ENCODE results near the gene PLEK.
"Not testable (repeated sequence)": the region's sequence is repeated elsewhere in the genome, so short reads cannot be mapped to it uniquely, and the experiment has no call there.

The PLEK gene

DNA sequence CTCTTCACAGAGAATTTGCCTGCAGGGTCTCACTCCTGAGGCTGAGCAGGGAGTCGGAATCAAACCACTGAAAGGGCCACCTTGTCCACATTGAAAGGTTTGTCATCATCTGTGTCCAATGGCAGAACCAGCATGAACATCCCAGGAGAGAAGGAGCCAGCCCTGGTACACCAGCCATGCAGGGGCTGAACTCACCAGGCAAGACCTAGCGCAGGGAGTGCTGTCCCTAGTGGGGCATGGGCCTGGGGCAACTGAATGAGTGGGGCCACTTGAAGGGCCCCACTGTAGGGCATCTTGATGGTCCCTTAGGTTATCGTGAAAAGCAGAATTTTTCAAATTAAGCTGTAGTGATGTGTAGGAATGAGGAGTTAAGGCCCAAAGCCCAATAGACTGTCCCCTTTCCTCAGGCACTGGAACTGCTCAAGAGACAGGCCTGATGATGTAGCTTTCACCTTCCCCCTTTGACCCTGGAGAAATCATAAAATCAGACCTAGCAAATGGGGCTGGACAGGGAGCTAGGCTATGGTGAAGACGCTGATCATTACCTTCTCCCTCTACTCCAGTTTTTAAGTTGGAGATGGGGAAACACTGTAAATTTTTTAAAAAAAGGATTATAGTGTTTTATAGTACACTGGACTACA, 8.4 kb upstream of the PLEK start:
- no peak for DNase-seq

DNA sequence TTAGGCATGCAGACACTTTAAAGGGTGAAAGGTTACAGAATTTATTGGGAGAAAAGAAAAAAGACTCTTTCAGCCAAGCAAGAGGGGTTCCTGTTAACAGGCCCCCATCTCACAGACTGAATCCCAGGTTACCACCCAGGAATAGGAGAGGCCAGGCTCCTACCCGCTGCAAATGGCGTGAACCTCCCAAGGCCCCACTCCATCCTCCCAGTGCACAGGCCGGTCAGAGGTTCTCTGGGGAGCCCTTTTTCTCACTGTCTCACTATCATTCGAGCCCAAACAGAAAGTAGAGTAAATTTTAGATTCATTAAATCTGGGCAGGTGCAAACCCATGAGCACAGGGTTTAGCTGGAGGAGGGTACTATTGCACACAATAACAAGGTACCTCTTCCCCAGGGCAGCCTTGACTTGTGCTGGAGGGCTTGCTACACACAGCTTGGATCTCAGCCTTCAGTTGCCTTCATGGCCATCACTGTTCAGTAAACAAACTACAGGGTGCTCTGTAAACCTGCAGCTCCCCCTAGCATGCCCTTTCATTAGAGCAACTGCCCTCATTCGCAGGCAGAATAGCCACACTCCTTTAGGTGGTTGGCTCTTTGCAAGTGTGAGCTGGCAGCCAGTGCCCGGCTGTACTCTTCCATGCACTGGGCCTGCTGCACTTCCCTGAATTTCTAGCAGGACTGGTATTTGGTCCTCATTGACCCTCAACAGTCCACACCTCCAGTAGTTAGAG, 7.3 kb upstream of the PLEK start:
- no peak for DNase-seq

DNA sequence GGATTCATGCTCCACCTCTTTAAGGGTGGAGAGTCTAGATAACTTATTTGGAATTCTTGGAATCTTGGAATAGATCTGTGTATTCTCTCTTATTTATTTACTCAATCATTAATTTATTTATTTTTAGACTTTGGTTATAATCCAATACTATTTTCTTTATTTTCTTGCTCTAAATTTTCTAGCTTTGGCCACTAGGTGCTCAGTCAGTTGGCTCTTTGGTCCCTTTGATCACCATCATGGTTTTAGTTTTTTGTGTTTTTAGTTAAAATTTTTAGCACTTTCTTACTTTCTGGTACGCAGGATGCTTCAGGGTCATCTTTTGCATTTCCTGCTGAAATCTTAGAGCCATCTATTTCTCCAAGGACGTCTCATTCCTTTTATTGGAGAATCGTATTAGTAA, 5.2 kb upstream of the PLEK start:
- no peak for DNase-seq

DNA sequence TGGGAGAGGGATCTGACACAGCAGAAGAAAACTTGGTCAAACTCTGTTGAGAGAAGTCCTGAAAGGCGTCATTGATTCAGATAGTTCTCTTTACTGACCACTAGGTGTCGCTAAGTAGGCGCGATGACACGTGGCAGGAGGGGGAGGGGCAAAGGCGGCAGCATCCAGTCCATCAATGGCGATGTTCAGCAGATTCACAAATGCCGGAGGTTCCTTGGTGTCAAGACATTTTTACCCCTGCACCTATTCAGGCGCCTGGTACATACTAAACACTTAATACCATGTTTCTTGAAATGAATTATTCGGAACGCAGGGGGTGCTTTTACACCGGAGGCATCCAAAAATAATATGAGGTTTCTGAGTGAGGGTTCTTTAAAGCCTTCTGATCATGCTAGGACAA, 3.0 kb upstream of the PLEK start:
- DNase-seq, result peak; percentile 50 to 80 (median 67)

DNA sequence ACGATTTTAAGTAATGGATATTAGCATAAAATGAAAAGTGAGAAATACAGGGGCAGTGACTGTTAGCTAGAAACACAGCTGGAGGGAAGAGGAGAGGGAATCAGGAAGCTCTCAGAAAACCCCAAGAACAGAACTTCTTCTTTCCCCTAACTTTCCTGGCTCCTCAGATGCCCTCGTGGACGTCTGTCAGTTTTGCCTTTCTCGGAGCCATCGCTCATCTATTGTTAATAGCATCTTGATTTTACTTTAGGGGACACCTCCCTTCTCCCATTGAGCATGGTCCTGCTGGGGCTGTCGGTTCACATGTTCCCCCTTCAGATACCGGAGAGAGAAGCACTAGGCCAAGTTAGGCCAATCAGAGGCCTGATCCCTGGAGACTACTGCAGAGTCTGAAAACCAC, 2.3 kb upstream of the PLEK start:
- DNase-seq, result no peak

DNA sequence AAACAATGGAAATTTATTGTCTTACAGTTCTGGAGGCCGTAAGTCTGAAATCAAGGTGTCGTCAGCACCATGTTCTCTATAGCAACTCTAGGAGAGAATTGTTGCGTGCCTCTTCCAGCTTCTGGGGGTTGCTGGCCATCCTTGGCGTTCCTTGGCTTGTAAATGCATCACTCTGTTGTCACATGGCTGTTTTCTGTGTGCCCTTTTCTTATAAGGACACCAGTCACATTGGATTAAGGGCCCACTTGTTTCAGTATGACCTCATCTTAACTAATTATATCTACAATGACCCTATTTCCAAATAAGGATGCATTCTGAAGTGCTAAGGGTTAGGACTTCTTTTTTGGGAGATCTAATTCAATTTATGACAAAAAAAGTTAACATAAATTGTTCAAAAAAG, 1.4 kb upstream of the PLEK start:
- DNase-seq, result no peak

DNA sequence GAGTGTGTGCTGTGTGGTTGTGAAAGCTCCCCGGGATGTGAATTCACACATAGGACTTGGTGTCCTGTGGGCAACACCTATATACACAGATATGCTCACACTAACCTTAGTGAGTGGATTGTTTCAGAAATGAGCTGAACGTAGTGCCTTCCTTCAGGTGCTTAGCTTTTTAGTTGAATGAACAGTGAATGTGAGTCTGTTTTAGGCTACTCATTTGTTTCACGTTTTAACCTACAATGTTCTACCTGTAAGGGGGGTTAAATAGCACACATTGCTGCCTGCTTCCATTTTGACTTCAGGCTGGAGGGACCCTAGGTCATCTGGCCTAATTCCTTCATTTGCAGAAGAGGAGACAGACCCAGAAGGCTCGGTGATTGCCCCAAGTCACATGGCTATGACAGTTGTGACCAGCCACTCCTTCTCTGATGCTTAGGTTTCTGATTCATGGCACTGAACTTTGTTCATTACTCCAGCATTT, 1.0 kb downstream of the PLEK start:
- DNase-seq, result no peak

DNA sequence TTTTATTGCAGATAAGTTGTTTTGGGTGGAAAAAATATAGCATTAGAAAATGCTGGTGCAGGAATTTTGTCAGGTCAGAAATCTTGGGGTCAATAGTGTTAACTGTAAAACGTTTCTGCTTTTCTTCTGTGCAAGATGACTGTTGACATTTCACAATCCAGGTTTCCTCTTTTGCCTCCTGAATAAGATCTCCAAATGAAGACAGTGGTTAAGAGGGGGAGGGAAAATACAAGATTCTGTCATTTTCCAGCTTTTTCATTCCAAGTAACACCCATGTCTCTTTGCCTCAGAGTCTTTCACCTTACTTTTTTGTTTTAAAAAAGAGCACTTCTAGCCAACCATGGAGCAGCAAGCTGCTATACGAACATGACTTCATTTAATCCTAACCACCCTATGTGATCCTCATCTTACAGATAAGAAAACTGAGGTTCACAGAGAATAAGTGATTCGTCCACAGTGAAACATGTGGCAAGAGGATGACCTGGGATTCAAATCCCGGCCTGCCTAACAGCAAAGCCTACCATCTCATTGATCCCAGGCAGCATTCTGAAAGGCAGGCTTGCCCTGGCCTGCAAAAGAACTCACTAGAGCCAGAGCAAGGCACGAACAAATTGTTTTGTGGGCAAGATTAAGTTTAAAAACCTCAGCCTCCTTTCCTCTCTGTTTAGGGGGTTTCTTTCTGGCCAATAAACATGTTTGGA, 3.0 kb downstream of the PLEK start:
- DNase-seq, result no peak

DNA sequence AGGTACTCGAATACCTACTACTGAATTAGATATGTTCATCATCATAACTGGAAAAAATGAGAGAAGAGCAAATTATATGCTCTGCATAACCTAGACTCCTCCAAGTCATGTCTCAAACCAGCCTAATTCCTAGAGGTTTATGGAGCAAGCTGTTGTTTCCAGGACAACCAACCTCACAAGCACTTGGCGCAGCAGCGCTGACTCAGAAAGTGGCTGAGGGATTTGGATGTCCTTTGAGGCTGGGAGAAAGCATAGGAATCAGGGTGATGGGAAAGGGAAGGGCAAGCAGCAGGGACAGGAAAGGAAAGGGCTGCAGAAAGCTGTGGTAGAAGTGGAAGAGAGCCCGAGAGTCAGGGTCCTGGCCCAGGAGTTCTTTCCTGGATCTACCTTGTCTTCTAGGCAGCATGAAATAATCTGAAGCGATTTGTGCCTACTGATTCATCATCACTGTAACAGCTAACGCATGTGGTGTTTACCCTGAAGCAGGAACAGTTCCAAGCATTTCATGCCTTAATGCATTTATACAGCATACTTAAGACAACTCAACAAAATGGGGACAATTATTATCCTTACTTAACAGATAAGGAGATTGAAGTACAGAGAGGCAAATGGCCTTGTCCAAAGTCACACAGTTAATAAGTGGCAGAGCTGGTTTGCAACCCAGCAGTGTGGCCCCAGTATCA, 3.7 kb downstream of the PLEK start:
- DNase-seq, result no peak

DNA sequence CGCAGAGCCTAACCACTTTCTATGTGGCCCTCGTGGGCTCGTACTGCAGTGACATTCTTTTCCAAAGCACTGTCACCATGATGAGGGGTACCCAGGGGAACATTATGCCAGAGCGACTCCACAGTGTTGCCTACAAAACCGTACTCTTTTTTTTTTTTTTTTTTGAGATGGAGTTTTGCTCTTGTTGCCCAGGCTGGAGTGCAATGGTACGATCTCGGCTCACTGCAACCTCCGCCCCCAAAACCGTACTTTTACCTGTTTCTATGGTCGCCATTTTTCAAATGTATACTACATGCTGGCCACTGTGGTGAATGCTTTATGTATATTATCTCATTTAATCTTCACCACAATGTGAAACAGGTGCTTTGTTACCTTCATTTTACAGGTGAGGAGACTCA, 4.3 kb downstream of the PLEK start:
- DNase-seq, result no peak

DNA sequence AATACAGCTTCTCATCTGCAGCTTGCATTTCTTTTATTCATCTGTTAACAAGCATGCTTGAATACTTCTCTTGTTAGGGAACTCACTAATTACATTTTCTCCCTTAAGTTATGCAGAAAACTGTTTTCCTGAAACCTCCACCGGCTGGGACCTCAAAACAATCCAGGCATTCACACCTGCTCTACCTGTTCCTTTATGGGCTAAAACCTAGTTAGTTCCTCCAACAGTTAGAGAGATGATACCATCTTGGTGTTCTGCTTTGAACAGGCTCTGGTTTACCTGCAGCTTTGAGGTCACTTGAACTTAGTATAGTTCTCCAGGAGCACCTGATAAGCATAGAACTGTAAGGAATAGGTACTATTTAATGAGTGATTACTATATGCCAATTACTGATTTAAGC, 6.1 kb downstream of the PLEK start:
- DNase-seq, result no peak

DNA sequence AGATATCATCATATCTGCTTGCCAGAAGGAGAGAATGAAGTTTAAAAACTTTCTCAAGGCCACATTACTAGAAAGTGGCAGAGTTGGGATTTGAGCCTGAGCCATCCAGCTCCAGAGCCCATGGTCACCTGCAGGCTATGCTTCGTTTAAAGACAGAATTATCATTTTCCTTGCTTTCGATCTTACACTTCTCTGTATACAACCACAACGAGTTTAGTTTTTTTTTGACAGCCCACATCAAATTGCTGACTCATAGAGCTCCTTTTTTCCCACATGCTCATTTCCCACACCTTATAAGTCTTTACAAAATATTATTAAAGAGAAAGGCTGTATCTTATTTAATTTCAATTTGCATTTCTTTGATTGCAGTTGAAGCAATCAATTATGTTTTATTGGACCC, 6.5 kb downstream of the PLEK start:
- peak in 1 of 5 donors; percentile 59 for DNase-seq

DNA sequence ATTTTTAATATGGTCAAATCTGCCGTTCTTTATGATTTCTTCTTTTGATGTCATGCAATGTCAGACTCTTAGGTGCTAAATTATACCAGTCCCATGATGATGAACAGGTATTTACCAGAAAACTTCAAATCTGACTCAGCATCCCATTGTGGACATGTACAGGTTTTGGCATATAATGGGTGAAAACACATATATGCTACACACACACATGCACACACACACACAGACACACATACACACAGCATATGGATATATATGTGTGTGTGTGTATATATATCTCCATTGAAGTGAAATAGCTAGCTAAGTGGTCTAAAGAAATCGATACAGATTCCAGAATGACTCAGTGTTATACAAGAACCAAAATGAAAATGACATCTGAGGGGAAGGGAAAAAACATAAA, 7.4 kb downstream of the PLEK start:
- no peak for DNase-seq

DNA sequence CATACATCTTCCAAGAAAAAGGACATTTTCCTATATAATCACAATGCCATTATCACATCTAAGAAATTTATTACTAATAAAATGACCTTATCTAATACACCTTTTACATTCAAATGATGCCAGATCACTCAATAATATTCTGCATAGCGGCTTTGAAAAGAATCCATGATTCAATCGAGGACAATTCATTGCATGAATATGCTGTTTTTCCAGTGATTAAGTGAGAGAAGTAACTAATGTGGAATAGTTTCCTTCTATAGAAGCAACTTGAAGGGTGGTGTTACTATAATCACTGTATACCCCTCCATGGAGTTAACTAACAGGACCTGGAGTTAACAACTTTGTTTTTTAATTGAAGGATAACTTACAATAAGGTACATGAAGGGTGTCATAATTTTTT, 9.1 kb downstream of the PLEK start:
- DNase-seq, result no peak

DNA sequence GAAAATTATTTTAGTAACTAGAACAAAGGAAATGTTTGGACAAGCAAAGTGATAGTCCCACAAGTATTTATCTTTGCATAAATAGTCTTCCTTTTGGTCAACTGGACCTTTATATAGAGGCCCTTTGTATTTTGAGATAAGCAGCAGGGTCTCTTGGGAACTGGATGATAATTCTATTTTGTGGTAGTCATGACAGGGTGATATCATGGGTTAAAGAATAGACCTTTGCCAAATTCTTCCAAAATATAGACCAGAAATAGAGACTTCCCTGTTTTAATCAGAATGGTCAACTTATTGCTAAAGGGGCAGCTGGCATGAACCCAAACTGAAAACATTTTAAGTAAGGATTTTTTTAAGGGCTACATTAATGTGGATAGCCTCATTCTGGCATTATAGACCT, 10.5 kb downstream of the PLEK start:
- no peak for DNase-seq

DNA sequence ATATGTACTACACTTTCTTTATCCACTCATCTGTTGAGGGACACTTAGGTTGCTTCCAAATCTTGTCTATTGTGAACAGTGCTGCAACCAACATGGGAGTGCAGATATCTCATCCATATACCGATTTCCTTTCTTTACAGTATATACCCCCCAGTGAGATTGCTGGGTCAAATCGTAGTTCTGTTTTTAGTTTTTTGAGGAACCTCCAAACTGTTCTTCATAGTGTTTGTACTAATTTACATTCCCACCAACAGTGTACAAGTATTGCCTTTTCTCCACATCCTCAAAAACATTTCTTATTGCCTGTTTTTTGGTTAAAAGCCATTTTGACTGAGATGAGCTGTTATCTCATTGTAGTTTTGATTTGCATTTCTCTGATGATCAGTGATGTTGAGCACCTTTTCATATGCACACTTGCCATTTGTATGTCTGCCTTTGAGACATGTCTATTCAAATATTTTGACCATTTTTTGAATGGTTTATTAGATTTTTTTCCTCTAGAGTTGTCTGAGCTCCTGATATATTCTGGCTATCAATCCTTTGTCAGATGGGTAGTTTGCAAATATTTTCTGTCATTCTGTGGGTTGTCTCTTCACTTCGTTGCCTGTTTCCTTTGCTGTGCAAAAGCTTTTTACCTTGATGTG, 12.2 kb downstream of the PLEK start:
- no peak for DNase-seq

DNA sequence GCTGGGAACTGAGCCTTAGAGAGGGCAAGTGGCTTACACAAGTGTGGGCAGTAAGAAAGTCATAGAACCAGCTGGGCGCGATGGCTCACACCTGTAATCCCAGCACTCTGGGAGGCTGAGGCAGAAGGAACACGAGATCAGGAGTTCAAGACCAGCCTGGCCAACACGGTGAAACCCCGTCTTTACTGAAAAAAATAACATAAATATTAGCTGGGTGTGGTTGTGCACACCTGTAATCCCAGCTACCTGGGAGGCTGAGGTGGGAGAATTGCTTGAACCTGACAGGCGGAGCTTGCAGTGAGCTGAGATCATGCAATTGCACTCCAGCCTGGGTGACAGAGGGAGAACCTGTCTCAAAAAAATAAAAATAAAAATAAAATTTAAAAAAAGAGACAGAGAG, 13.7 kb downstream of the PLEK start:
- not testable (repeated sequence) for DNase-seq

DNA sequence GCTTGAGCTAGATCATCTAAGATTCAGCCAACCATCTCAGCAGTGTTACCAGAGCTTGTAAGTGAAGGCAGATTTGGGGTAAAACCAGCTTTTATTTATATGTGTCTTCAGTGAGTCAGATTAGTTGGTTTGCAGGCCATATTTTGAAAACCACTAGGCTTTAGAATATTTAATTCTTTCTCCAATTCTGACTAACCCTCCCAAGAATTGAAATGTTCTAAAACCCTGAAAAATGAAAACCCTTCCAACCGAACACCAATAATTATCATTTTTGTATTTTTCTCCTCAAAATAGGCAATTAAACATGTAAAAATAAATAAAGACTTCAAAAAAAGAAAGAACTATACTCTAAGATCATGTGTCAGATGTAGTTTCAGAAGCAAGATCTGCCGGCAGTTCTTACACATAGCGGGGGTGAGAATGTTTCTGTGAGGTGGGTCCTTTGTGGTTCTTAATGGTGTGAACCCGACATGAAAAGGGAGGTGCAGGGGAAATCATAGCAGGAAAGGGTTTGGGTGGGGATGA, 14.2 kb downstream of the PLEK start:
- peak in 1 of 5 donors; percentile 54 for DNase-seq

DNA sequence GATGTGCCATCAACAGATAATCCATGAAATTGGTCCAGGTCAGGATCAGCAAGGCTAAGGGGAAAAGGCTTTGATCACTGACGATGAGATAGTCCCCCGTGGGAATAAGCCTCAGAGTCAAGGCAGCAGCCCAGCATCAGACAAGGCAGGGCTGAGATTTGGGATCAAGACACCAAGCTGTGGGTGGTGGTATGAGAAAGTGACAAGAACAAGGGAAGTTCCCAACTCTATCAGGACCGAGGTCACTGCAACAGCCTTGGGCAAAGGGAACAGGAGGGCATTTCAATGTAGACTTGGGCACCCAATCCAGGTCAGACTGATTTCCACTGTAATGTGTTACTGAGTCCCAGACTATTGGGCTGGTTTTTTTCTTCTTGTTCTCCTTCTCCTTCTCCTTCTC, 18.7 kb downstream of the PLEK start:
- no peak for DNase-seq

DNA sequence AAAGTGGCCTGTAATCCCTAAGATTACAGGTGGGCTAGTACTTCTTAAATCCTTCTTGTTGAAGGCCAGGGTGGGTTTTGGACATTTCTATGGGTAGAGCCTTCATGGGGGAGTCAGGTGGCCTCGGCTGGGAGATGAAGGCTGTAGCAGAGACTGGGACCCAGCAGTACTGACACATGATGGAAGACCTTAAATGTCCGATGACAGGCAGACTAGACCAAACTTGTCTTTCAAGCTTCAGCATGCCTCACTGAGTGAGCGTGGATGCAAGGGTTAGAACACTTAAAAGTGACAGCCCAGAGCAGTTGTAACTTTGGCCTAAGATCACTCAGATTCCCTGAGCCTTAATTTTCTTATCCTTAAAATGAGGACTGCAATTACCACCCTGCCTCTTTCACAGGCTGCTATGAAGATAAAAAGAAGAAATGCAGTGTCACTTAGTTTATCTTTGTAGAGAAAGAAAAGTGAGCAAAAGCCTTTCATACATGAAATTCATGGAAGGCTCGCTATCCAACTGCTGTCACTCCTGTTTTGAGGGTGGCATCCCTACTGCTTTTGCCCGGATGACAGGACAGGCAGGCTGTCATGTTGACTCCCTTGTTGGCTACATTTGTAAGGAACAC, 19.5 kb downstream of the PLEK start:
- no peak for DNase-seq

DNA sequence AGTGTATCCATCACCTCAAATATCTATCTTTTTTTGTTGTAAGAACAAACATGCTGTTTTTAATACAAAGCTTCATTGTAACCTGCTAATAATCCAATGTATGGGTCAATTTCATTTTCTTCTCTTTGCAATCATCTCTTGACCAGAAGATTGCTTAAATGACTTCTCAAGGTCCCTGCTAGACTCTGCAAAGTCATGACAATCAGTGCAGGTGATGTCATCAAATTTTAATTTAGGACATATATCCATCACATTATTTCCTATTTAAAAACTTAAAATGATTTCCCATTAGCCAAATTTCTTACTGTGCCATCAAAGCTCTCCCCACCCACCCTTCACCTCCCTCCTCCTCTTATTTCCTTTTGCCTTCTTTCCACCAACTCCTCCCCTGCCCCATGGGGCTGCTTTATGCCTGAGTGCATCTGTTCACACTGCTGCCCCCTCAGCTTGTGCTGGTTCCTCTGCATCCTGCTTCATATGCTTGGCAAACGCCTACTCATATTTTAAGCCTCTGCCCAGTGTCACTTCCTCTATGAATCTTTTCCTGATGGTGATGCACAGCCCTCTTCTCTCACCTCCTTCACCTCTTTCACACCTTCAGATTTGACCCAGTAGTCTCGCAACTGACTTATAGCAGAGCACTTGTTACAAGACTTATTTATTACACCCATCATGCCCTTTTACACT, 20.3 kb downstream of the PLEK start:
- peak in 1 of 5 donors; percentile 59 for DNase-seq

DNA sequence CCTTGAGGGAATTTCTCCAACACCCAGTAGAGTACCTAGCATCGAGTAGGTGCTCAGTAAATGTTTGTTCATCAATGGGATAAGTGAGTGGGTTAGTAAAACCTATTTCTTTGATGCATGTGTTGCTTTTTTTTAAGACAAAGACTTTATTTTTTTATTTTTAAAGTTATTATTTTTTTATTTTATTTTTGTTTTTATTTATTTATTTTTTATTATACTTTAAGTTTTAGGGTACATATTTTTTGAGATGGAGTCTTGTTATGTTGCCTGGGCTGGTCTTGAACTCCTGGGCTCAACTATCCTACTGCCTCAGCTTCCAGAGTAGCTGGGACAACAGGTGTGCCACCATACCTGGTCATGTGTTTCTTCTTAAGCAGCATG, 20.8 kb downstream of the PLEK start:
- no peak for DNase-seq

Data from T-helper 1 cell (primary cell).